Small intestine (tissue), 7 donors: ENCODE results near the gene SLC51A. TPM values are rescaled to one million over a fixed set of nuclear protein-coding genes. Genes with fewer than 3 reads are reported as not detected.
A peak's percentile ranks its signal among the peaks of the same experiment; 100 is the strongest.

Source experiments
- DNase-seq, 2 donors: peaks; one replicate each; pipeline versions ENCODE4 v3.0.0 to v3.0.0-alpha.2; 2013
- FAIRE-seq: peaks from 2 replicates; lab custom pipeline; 2012; peaks lifted over from hg19 to GRCh38; lab: Jason Lieb, UNC
- H3K27ac ChIP-seq, 3 donors: one replicate each; pipeline ENCODE4 v1.5.1; 2013; ENCODE audit warnings: low read length in 2 of 3, mild to moderate bottlenecking in 2 of 3, control low read depth in 1 of 3, inconsistent platforms in 1 of 3, low read depth in 1 of 3, moderate library complexity in 1 of 3
- H3K27me3 ChIP-seq, 3 donors: one replicate each; pipeline ENCODE4 v1.6.1; 2013; ENCODE audit warnings: low read length in 3 of 3, inconsistent platforms in 1 of 3; ENCODE audit not compliant: control insufficient read depth in 3 of 3, insufficient read depth in 3 of 3
- H3K36me3 ChIP-seq, 3 donors: one replicate each; pipeline ENCODE4 v1.6.1; 2013; ENCODE audit warnings: low read length in 3 of 3, inconsistent platforms in 1 of 3, low read depth in 1 of 3, mild to moderate bottlenecking in 1 of 3, moderate library complexity in 1 of 3; ENCODE audit not compliant: control insufficient read depth in 3 of 3, insufficient read depth in 2 of 3
- H3K4me1 ChIP-seq, 3 donors: one replicate each; pipeline ENCODE4 v1.6.1; 2013; ENCODE audit warnings: low read length in 2 of 3, inconsistent platforms in 1 of 3, low read depth in 1 of 3, mild to moderate bottlenecking in 1 of 3, moderate library complexity in 1 of 3; ENCODE audit not compliant: control insufficient read depth in 3 of 3, insufficient read depth in 2 of 3
- H3K4me3 ChIP-seq, 3 donors: one replicate each; pipeline ENCODE4 v1.5.1; 2013; ENCODE audit warnings: low read length in 3 of 3, control low read depth in 1 of 3, inconsistent platforms in 1 of 3, low read depth in 1 of 3, mild to moderate bottlenecking in 1 of 3, moderate library complexity in 1 of 3
- H3K9me3 ChIP-seq, 2 donors: one replicate each; pipeline ENCODE4 v1.6.1; 2013; ENCODE audit warnings: low read depth in 1 of 2, low read length in 1 of 2; ENCODE audit not compliant: control insufficient read depth in 2 of 2, insufficient read depth in 1 of 2
- WGBS, 3 donors: extraction: QIAGEN DNeasy Blood & Tissue Kit; methylation state at CpG; one replicate each; pipeline ENCODE4 v1.1.7; 2013; 5-methylcytosine and 5-hydroxymethylcytosine counted together
- polyA plus RNA-seq, 4 donors: library from polyadenylated mRNA; stranded (reverse) in 3 of 4; unstranded in 1 of 4; fragments of 200-250 nt in 3 of 4; fragments of 120-200 nt in 1 of 4; gene quantifications; one replicate each; pipeline versions ENCODE4 v1.2.1 to v1.2.3, GENCODE V29; 2013
- donor health status: healthy with polysubstance abuse.
- donor health status: control.
- donor health status: control.
- donor health status: Bipolar disorder and iron deficiency.
- donor health status: healthy.

Gene SLC51A
- polyA plus RNA-seq, 4 donors, result 25.0 to 143 (median 72.4) TPM

DNA sequence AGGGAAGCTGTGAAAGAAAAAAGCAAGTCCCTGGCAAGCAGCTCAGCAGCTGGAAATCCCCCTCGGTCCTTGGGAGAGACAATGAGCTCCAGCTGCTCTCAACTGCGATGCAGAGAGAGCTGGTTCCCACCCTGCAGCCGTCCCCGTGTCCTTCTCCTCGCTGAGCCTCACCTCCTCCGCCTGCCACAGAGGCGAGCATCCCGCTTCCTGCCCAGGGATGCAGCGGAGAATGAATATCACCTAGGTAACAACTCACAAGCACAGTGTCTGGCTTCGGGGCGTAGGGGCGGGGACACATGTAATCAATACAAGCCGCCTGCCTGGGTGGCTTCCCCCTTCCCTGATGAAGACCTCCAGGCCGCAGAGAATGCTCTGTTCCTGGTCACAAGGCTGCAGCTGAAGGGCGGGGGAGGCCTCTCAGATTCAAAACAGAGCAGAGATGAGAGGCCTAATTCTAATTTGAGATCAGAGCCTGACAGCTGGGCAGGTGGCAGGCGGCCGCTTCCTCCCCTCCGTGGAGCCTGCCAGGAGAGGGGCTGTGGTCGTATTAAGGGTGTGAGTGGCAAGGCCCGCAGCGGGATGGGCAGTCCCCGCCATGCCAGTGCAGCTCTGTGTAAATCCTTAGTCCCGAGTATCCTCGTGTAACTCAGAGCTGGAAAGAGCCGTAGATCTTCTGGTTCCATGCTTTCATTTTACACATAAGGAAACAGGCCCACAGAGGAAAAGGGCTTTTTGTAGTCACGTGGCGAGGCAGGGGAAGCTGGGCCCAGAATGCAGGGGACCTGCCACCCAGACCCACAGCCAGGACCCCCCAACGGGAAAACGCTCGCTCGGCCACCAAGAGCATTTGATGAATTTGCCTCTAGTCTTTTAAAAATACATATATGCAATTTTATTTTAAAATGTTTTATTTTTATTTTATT lies 29.4 kb upstream of the SLC51A start:
- peak overlapping the region in 2 of 3 donors; percentile 38 to 81 for H3K27ac ChIP-seq
- H3K4me1 ChIP-seq, result peaks cover 0 to 11% (median 3%) of the 10 kb centered on the region in 3 donors
- no peak for DNase-seq

DNA sequence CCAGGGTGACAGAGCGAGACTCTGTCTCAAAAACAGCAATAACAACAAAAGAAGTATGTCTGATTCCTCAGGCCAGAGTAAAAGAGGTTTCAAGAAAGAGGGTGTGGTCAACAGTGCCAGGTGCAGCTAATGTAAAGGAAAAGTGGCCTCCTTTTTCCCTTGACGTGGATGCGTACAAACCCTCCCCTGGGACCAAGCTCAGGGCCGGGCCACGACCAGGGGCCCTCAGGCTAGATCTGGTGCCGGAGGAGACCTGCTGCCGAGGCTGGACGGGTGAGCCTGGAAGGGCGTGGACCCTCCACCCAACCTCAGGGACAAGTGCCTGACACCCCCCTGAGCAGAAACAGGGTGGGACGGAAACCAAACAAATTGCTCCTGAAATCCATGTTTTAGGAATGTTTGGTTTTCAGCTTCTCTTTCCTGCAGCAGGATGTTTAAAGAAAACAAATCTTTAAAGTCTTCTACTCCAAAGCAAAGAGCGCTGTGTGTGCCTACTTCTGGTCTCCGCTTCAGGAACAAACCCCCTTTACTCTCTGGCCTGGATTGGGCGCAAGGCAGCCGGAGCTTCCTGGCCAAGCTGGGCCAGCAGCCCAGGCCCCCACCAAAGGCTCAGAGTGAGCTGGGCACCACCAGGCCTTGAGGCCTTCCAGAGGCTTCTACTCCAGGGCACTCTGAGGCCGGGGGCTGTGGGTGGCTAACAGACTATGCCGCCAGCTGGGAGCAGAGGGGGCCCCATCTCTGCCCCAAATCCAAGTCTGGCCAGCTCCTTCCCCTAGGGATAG lies 26.6 kb upstream of the SLC51A start:
- 70 to 78% (median 75%) methylated on average over 16 of the region's 16 CpGs for WGBS, 3 donors
- no peak for FAIRE-seq

More for the DNA sequence above, 29.4 kb upstream of the SLC51A start:
- H3K4me3 ChIP-seq, result no peak overlapping the region
- WGBS, 3 donors, result 43 to 61% (median 50%) methylated on average over 30 to 31 of the region's 31 CpGs
- H3K9me3 ChIP-seq, result no peaks in the 10 kb centered on the region
- no peaks in the 10 kb centered on the region for H3K36me3 ChIP-seq
- no peaks in the 10 kb centered on the region for H3K27me3 ChIP-seq
- FAIRE-seq, result no peak

DNA sequence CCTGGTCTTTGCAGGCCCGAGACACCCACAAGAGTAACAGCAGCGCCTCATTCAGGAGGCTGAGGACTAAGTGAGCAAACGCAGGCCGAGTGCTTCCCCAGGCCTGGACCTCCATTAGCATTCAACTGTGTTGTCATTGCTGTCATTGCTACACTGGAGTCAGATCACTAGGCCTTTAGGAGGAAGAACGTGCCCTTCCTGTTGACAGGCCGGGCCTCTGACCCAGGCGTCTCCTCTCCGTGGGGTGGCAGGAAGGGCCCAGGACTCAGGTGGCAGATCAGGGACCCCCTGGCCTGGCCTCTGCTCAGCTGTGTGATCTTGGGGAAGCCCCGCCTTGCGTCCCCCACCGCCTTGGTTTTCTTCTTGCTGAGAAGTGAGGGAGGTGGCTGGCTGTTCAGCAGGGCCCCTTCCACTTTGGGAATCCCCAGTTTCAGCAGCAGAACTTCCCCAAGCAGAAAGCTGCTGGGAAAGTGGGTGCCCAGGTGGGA lies 24.3 kb upstream of the SLC51A start:
- H3K4me1 ChIP-seq, result peaks cover 0 to 37% (median 4%) of the 10 kb centered on the region in 3 donors
- no peaks in the 10 kb centered on the region for H3K36me3 ChIP-seq
- DNase-seq (no peak), FAIRE-seq (no peak)
- 54 to 75% (median 62%) methylated on average over 11 of the region's 11 CpGs for WGBS, 3 donors
- H3K9me3 ChIP-seq, result no peaks in the 10 kb centered on the region
- H3K27me3 ChIP-seq, result no peaks in the 10 kb centered on the region
- peak overlapping the region; percentile 30 to 86 (median 83) for H3K27ac ChIP-seq
- H3K4me3 ChIP-seq, result no peak overlapping the region

More for the DNA sequence above, 26.6 kb upstream of the SLC51A start:
- peaks cover 0 to 31% (median 4%) of the 10 kb centered on the region in 3 donors for H3K4me1 ChIP-seq
- no peak overlapping the region for H3K27ac ChIP-seq
- H3K36me3 ChIP-seq, result no peaks in the 10 kb centered on the region
- no peaks in the 10 kb centered on the region for H3K27me3 ChIP-seq
- H3K4me3 ChIP-seq, result no peak overlapping the region
- DNase-seq, result no peak
- H3K9me3 ChIP-seq, result no peaks in the 10 kb centered on the region

DNA sequence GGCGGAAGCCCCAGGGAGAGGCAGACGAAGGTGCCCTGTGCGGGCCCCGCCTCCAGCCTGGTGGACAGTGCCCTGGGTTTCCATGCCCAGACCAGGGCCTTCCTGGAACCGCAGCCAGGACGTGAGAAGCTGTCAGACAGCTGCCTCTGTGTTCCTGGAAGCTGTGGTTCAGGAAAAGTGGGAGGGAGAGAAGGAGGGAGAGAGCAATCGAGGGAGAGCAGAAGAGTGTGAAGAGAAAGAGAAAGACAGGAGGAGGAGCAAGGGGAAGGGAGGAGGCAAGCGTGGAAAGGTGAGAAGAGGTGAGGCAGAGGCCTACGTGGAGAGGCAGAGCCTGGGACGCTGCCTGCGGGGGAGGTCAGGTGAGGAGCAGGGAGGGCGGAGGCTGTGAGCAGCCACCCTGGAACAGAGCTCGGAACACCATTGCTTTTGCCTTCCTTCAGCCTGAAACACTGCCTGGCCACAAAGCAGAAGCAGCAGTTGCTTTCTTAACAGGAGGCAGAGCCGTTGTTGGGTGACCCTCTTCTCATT lies 23.7 kb upstream of the SLC51A start:
- Histone ChIP-seq H3K36me3 (no peaks in the 10 kb centered on the region), H3K27me3 (no peaks in the 10 kb centered on the region), H3K9me3 (no peaks in the 10 kb centered on the region), H3K4me3 (no peak overlapping the region), H3K27ac (peak overlapping the region; percentile 30 to 86 (median 83)), H3K4me1 (peaks cover 0 to 37% (median 4%) of the 10 kb centered on the region in 3 donors)
- DNase-seq, result peak in 1 of 2 donors; percentile 67
- FAIRE-seq, result no peak
- WGBS, 3 donors, result 23 to 38% (median 24%) methylated on average over 14 of the region's 14 CpGs

DNA sequence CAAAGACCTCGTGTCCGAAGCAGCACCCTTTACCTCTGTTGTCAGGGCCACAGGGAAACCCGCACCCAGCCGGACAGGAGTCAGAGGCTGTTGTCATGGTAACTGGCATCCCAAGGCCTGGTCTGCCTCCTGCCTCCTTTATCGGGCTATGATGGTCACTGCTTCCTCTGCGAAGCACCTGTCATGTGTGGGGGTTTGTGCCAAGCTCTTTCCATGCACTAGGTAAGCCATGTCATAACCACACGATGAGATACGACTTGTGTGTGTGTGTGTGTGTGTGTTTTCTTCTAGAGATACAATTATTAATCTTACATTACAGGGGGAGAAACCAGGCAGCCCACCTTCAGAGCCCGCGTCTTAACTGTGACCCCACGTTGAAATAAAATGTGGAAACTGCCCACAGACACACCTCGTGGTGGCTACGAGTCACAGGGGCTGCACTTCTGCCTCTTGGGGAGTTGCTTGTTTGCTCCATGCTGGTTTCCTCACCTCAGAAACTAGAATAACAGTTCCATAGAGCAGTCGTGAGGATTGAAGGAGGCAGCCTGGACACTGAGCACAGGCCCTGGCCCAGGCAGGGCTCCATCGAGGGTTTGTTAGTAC lies 23.1 kb upstream of the SLC51A start:
- Histone ChIP-seq H3K4me1 (peaks cover 0 to 37% (median 4%) of the 10 kb centered on the region in 3 donors), H3K27ac (peak overlapping the region in 2 of 3 donors; percentile 83 to 86), H3K27me3 (no peaks in the 10 kb centered on the region), H3K9me3 (no peaks in the 10 kb centered on the region), H3K36me3 (no peaks in the 10 kb centered on the region), H3K4me3 (no peak overlapping the region)
- WGBS, 3 donors, result 41 to 63% (median 50%) methylated on average over 15 of the region's 15 CpGs
- FAIRE-seq (no peak), DNase-seq (no peak)

DNA sequence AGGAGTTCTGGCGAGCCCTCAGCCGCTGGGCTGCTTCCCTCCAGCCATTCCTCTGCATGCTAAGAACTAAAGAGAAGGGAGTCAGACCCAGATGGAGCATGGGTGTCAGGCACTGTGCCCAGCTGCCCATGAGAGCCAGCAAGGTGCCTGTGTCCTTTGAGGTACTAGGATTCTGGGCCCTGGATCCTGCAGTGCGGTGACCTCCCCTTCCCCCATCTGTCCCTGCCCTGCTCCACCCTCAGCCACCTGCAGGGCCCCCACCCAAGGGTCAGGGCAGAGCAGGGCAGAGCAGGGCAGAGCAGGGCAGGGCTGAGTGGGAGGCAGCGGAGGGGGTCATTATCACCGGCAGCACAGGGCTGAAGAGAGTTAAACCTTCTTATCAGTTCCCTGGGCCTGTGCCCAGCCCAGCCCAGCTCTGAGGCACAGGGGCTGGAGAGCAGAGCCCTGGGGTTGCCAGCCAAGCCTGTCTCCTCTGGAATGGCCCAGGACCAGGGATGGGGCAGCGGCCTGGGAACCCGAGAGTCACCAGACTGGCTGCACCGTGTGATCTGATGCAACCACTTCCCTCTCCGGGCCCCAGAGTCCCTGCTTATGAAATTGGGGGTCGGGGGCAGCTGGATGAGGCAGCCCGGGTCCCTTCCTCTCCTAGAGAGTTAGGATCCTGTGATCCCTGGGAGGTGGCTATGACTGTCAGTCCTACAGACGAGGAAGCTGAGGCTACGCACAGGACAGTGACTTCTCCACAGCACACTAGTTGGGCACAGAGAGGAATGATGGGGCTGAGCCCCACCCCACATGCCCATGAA lies 22.4 kb upstream of the SLC51A start:
- no peaks in the 10 kb centered on the region for H3K36me3 ChIP-seq
- H3K27ac ChIP-seq, result peak overlapping the region; percentile 27 to 86 (median 83)
- H3K9me3 ChIP-seq, result no peaks in the 10 kb centered on the region
- DNase-seq (peak; percentile 70 to 93), FAIRE-seq (no peak)
- 16 to 59% (median 34%) methylated on average over 13 of the region's 13 CpGs for WGBS, 3 donors
- peaks cover 0 to 37% (median 4%) of the 10 kb centered on the region in 3 donors for H3K4me1 ChIP-seq
- no peak overlapping the region for H3K4me3 ChIP-seq
- H3K27me3 ChIP-seq, result no peaks in the 10 kb centered on the region

DNA sequence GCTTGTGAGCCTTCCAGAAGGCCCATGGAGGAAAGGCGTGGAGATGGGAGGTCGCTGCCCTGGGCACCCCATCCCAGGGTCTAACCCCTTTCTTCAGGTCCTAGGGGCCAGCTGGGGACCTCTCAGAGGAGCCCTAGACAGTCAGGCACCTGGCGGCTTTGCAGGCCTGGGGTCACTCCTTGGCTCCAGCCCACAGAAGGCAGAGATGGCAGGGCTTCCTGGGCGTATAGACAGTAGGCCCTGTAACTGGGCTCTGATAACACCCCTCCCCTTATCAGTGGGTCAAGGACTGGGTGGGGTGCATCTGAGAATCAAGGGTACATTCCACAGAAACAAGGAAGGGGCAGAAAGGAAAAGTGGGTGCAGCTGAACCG lies 21.8 kb upstream of the SLC51A start:
- Histone ChIP-seq H3K4me1 (peaks cover 0 to 35% (median 4%) of the 10 kb centered on the region in 3 donors), H3K27me3 (no peaks in the 10 kb centered on the region), H3K4me3 (no peak overlapping the region), H3K36me3 (no peaks in the 10 kb centered on the region), H3K27ac (peak overlapping the region in 2 of 3 donors; percentile 83 to 86), H3K9me3 (no peaks in the 10 kb centered on the region)
- FAIRE-seq (no peak), DNase-seq (peak in 1 of 2 donors; percentile 72)
- 42 to 75% (median 62%) methylated on average over 5 of the region's 5 CpGs for WGBS, 3 donors
